Activated naive CD4-positive, alpha-beta T cell treated with anti-CD3 and anti-CD28 coated beads, Interleukin-2, amount 50 U/mL, for 24 hours (primary cell): ENCODE measurements around the gene SESTD1.
"Not testable (repeated sequence)": the region's sequence is repeated elsewhere in the genome, so short reads cannot be mapped to it uniquely, and the experiment has no call there.

Experiments
- H3K27ac Mint-ChIP-seq: one replicate; pipeline ENCODE4 v1.8.0; 2021; ENCODE audit warnings: mild to moderate bottlenecking, mixed read lengths
- H3K27me3 Mint-ChIP-seq: one replicate; pipeline ENCODE4 v1.8.0; 2021; ENCODE audit warnings: mixed read lengths
- H3K36me3 Mint-ChIP-seq: one replicate; pipeline ENCODE4 v1.8.0; 2021; ENCODE audit warnings: mixed read lengths
- H3K4me1 Mint-ChIP-seq: one replicate; pipeline ENCODE4 v1.8.0; 2021; ENCODE audit warnings: mixed read lengths
- H3K4me3 Mint-ChIP-seq: one replicate; pipeline ENCODE4 v1.8.0; 2021; ENCODE audit warnings: mild to moderate bottlenecking, mixed read lengths
- H3K9me3 Mint-ChIP-seq: one replicate; pipeline ENCODE4 v1.8.0; 2021; ENCODE audit warnings: mixed read lengths

The SESTD1 gene

DNA sequence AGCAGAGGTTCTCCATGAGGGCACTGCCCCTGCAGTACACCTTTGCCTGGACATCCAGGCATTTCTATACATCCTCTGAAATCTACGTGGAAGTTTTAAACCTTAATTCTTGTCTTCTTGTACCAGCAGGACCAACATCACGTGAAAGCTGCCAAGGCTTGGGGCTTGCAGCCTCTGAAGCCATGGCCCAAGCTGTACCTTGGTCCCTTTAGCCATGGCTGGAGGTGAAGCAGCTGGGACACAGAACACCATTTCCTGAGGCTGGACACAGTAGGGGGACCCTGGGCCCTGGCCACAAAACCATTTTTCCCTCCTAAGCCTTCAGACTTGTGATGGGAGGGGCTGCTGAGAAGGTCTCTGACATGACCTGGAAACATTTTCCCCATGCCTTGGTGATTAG lies 181.9 kb downstream of the SESTD1 start:
- Mint-ChIP-seq H3K4me1 (peaks cover 3% of the 10 kb centered on the region), H3K36me3 (peaks cover 7% of the 10 kb centered on the region), H3K27me3 (no peaks in the 10 kb centered on the region), H3K4me3 (no peak overlapping the region), H3K27ac (no peak overlapping the region), H3K9me3 (peaks cover 16% of the 10 kb centered on the region)

DNA sequence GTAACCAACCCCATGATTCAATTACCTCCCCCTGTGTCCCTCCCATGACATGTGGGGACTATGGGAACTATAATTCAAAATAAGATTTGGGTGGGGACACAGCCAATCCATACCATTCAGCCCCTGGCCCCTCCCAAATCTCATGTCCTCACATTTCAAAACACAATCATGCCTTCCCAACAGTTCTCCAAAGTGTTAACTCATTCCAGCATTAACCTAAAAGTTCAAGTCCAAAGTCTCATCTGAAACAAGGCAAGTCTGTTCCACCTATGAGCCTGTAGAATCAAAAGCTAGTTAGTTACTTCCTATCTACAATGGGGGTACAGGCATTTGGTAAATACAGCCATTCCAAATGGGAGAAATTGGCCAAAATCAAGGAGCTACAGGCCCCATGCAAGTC lies 182.7 kb downstream of the SESTD1 start:
- Mint-ChIP-seq H3K27ac (no peak overlapping the region), H3K9me3 (peaks cover 22% of the 10 kb centered on the region), H3K4me1 (peaks cover 3% of the 10 kb centered on the region), H3K4me3 (no peak overlapping the region), H3K36me3 (peaks cover 11% of the 10 kb centered on the region), H3K27me3 (no peaks in the 10 kb centered on the region)

DNA sequence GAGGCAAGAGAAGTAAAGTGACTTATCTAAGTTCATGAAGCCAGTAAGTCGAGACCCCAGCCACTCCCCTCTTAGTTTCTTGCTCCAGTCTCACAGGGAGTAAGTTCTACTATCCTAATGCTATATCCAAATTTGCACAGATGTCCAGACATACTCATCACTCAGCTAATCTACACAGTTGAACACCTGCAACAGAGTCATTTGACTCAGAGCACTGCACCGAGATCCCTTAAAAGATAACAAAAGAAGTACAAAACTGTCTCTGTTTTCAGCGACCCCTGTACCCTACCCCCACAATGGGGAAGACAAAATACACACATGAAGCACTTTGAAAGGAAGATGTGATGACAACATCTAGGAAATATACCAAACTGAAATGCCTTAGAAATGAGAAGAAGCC lies 192.1 kb downstream of the SESTD1 start:
- Mint-ChIP-seq H3K9me3 (peaks cover 7% of the 10 kb centered on the region), H3K4me3 (no peak overlapping the region), H3K27me3 (no peaks in the 10 kb centered on the region), H3K4me1 (peaks cover 10% of the 10 kb centered on the region), H3K27ac (no peak overlapping the region), H3K36me3 (peaks cover 4% of the 10 kb centered on the region)

- H3K36me3 Mint-ChIP-seq, result no peaks in the 10 kb centered on the region
- H3K27ac Mint-ChIP-seq, result no peak overlapping the region
- peaks cover under 1% of the 10 kb centered on the region for H3K9me3 Mint-ChIP-seq
- no peaks in the 10 kb centered on the region for H3K27me3 Mint-ChIP-seq
- peaks cover 10% of the 10 kb centered on the region for H3K4me1 Mint-ChIP-seq
- H3K4me3 Mint-ChIP-seq, result no peak overlapping the region
Measured at GRCh38 chr2:179071810-179072355, 192.7 kb downstream of the SESTD1 start.

GRCh38 chr2:179070895-179071294 lies 193.7 kb downstream of the SESTD1 start:
- Mint-ChIP-seq H3K27me3 (no peaks in the 10 kb centered on the region), H3K4me3 (no peak overlapping the region), H3K27ac (no peak overlapping the region), H3K36me3 (no peaks in the 10 kb centered on the region), H3K4me1 (peaks cover 10% of the 10 kb centered on the region), H3K9me3 (no peaks in the 10 kb centered on the region)

- no peaks in the 10 kb centered on the region for H3K27me3 Mint-ChIP-seq
- no peak overlapping the region for H3K27ac Mint-ChIP-seq
- peaks cover 5% of the 10 kb centered on the region for H3K9me3 Mint-ChIP-seq
- H3K36me3 Mint-ChIP-seq, result no peaks in the 10 kb centered on the region
- H3K4me1 Mint-ChIP-seq, result peaks cover 10% of the 10 kb centered on the region
- no peak overlapping the region for H3K4me3 Mint-ChIP-seq
Measured at GRCh38 chr2:179069685-179070084, 194.9 kb downstream of the SESTD1 start.

DNA sequence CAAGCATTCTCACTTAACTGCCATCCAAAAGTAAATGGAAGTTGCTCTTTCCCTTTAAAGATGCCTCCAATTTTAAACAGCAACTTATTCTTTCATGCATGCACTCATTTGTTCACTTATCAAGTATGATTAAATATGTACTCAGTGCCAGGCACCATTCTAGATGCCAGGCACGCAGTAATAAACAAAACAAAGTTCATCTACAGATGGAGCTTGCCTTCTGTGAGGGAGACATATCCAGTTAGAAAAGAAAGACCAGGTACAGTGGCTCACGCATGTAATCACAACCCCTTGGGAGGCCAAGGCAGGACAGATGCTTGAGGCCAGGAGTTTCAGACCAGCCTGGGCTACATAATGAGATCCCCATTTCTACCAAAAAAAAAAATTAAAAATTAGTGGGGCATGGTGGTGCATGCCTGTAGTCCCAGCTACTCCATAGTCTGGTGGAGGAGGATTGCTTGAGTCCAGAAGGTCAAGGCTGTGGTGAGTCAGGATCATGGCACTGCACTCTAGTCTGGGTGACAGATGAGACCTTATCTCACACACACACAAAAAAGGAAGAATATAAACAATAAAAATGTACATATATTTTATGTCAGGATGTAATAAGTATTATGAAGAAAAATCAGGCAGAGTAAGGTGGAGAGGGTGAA lies 195.5 kb downstream of the SESTD1 start:
- Mint-ChIP-seq H3K4me3 (no peak overlapping the region), H3K36me3 (no peaks in the 10 kb centered on the region), H3K9me3 (peaks cover 5% of the 10 kb centered on the region), H3K27ac (no peak overlapping the region), H3K4me1 (peaks cover 10% of the 10 kb centered on the region), H3K27me3 (no peaks in the 10 kb centered on the region)

DNA sequence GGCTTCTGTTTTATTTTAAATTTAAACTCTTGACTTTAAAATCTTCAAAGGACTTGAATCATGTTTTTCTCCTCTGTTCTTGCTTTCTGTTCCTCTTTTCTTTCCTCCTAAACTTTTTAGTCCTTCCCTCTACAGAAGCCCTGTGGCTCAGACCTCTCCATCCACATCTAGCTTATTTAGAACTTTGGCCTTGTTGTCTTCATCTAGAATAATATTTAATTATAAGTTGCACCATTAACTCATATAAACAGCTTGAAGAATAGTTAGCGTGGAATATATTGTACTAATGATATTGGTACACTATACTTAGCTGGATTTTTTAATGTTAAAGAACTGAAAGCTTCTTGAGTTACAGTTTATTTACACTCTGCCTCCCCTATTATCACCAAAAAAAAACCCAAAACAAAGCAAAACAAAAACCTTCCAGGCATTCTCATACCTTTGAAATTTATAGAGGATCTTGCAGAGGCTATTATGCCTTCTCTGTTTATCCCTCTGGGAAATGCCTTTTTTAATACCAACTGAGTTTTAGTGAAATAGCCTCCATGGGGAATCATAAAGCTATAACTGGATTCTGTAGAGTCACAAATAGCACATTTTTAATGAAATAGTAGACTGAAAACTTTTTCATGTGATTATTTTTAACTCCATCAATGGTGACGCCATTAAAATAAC lies 205.5 kb downstream of the SESTD1 start:
- Mint-ChIP-seq H3K4me1 (peaks cover 3% of the 10 kb centered on the region), H3K27ac (no peak overlapping the region), H3K4me3 (no peak overlapping the region), H3K36me3 (no peaks in the 10 kb centered on the region), H3K27me3 (no peaks in the 10 kb centered on the region), H3K9me3 (no peaks in the 10 kb centered on the region)

- Mint-ChIP-seq H3K4me1 (peaks cover 3% of the 10 kb centered on the region), H3K36me3 (no peaks in the 10 kb centered on the region), H3K4me3 (no peak overlapping the region), H3K27me3 (no peaks in the 10 kb centered on the region), H3K9me3 (no peaks in the 10 kb centered on the region), H3K27ac (no peak overlapping the region)
Measured at GRCh38 chr2:179057737-179058136, 206.9 kb downstream of the SESTD1 start.

GRCh38 chr2:179053568-179053967 lies 211.1 kb downstream of the SESTD1 start:
- not testable (repeated sequence) for H3K36me3 Mint-ChIP-seq, H3K27ac Mint-ChIP-seq, H3K9me3 Mint-ChIP-seq, H3K4me3 Mint-ChIP-seq, H3K27me3 Mint-ChIP-seq
- peaks cover 30% of the 10 kb centered on the region for H3K4me1 Mint-ChIP-seq
